HepG2 (cell line): Measurements from ENCODE around the gene CPLX1. TPM values are rescaled to one million over a fixed set of nuclear protein-coding genes. Genes with fewer than 3 reads are reported as not detected.

Source experiments
- ATAC-seq: fragments of 200-7000 bp; cut with Tn5 transposase; 3 replicates; pipeline ENCODE4 v1.9.1; 2020; ENCODE audit warnings: mild to moderate bottlenecking, moderate library complexity
- BruUV-seq: library from RNA; stranded (reverse); fragments of 400-500 nt; replicated peaks from 2 replicates; lab custom pipeline; 2021; lab: Mats Ljungman, UMichigan
- CTCF ChIA-PET: fragments of 300-600 bp; formaldehyde crosslinking; extraction: SDS; loops from one replicate; lab custom pipeline; 2021; ENCODE audit warnings: low total read pairs, inconsistent platforms, low intra/inter-chr PET ratio; lab: Yijun Ruan, JAX
- POLR2A ChIA-PET: fragments of 350-600 bp; sonication (Branson Sonifier 250); formaldehyde crosslinking; loops from one replicate; lab custom pipeline; 2020; ENCODE audit warnings: antibody characterized with exemption, inconsistent platforms; lab: Yijun Ruan, JAX
- DNase-seq: peaks from one replicate; pipeline ENCODE4 v3.0.0-alpha.2; 2015; ENCODE audit warnings: low spot score
- FAIRE-seq: peaks from 3 replicates; lab custom pipeline; 2011; peaks lifted over from hg19 to GRCh38; lab: Jason Lieb, UNC
- H2AFZ ChIP-seq: one replicate; pipeline ENCODE4 v1.6.1; 2011; ENCODE audit warnings: low read length, inconsistent platforms
- H3K27ac ChIP-seq: fragments of 300-600 bp; 3 replicates; pipeline ENCODE4 v1.8.0; 2011; ENCODE audit warnings: mixed run types, mild to moderate bottlenecking, mixed read lengths, low read length, inconsistent platforms; ENCODE audit not compliant: insufficient read depth; ENCODE audit errors: extremely low read length
- H3K27me3 ChIP-seq, 2 experiments: fragments of 200-600 bp in 1 of 2; 2 replicates in 1 of 2; 3 replicates in 1 of 2; pipeline versions ENCODE4 v1.6.0 to v1.8.0; 2011; ENCODE audit warnings: low read length in 2 of 2, mild to moderate bottlenecking in 2 of 2, moderate library complexity in 2 of 2, inconsistent platforms in 1 of 2; ENCODE audit not compliant: insufficient read depth in 2 of 2, control insufficient read depth in 1 of 2
- H3K36me3 ChIP-seq, 2 experiments: fragments of 200-600 bp in 1 of 2; replicated peaks in 1 of 2; 2 replicates in 1 of 2; 3 replicates in 1 of 2; pipeline versions ENCODE4 v1.5.1 to v1.8.0; 2011; ENCODE audit warnings: low read length in 2 of 2, inconsistent platforms in 1 of 2; ENCODE audit not compliant: insufficient read depth in 2 of 2, control insufficient read depth in 1 of 2
- H3K4me1 ChIP-seq: 2 replicates; pipeline ENCODE4 v1.5.1; 2012; ENCODE audit warnings: low read length, inconsistent platforms; ENCODE audit not compliant: insufficient read depth
- H3K4me2 ChIP-seq: 2 replicates; pipeline ENCODE4 v1.6.0; 2011; ENCODE audit warnings: low read depth, low read length, inconsistent platforms
- H3K4me3 ChIP-seq, 3 experiments: fragments of 200-600 bp in 1 of 3; sonication (generic), shearing (Covaris generic) in 1 of 3; replicated peaks in 1 of 3; 2 replicates each; pipeline ENCODE4 v1.5.1; 2011 to 2016; ENCODE audit warnings: low read length in 3 of 3, inconsistent platforms in 2 of 3, low read depth in 2 of 3, mild to moderate bottlenecking in 2 of 3, control low read depth in 1 of 3, mixed read lengths in 1 of 3; ENCODE audit not compliant: insufficient read depth in 1 of 3
- H3K79me2 ChIP-seq: one replicate; pipeline ENCODE4 v1.6.1; 2011; ENCODE audit warnings: low read length, inconsistent platforms; ENCODE audit not compliant: insufficient read depth
- H3K9ac ChIP-seq: 2 replicates; pipeline ENCODE4 v1.6.0; 2011; ENCODE audit warnings: mild to moderate bottlenecking, low read depth, low read length, inconsistent platforms; ENCODE audit not compliant: insufficient read depth
- H3K9me3 ChIP-seq: 2 replicates; pipeline ENCODE4 v1.5.1; 2012; ENCODE audit warnings: mild to moderate bottlenecking, low read length
- H4K20me1 ChIP-seq: 2 replicates; pipeline ENCODE4 v1.6.0; 2011; ENCODE audit warnings: inconsistent platforms, mild to moderate bottlenecking, low read length, moderate library complexity; ENCODE audit not compliant: insufficient read depth
- AGO2 ChIP-seq: fragments of 200-400 bp; formaldehyde crosslinking; optimal IDR thresholded peaks from 2 replicates; pipeline ENCODE3; 2017; ENCODE audit warnings: mild to moderate bottlenecking, low read depth, low read length, moderate library complexity
- NRL ChIP-seq: sonication (generic); formaldehyde crosslinking; IDR thresholded peaks from 2 replicates; pipeline ENCODE4 v1.5.0; 2020; ENCODE audit warnings: missing genetic modification reagents, mild to moderate bottlenecking, moderate library complexity, borderline replicate concordance
- PRDM15 ChIP-seq: sonication (generic); formaldehyde crosslinking; IDR thresholded peaks from 2 replicates; pipeline ENCODE4 v1.4.0; 2020; ENCODE audit warnings: missing genetic modification reagents
- SMARCE1 ChIP-seq: fragments of 450-650 bp; IDR thresholded peaks from 2 replicates; pipeline ENCODE4 v1.6.1; 2017; ENCODE audit warnings: borderline replicate concordance
- SUZ12 ChIP-seq: fragments of 150-350 bp; IDR thresholded peaks from 2 replicates; pipeline ENCODE4 v1.6.1; 2014; ENCODE audit warnings: low read depth, low read length
- ZNF441 ChIP-seq: sonication (generic); formaldehyde crosslinking; IDR thresholded peaks from 2 replicates; pipeline ENCODE4 v1.7.0; 2021; ENCODE audit warnings: missing genetic modification reagents, borderline replicate concordance
- ZNF609 ChIP-seq: sonication (generic); formaldehyde crosslinking; IDR thresholded peaks from 2 replicates; pipeline ENCODE4 v1.4.0; 2020; ENCODE audit warnings: mild to moderate bottlenecking, missing genetic modification reagents, borderline replicate concordance
- ZNF674 ChIP-seq: sonication (generic); formaldehyde crosslinking; IDR thresholded peaks from 2 replicates; pipeline ENCODE4 v1.5.0; 2020; ENCODE audit warnings: low read depth, mild to moderate bottlenecking, missing genetic modification reagents
- ZNF703 ChIP-seq: sonication (generic); formaldehyde crosslinking; IDR thresholded peaks from 2 replicates; pipeline ENCODE4 v1.5.1; 2020; ENCODE audit warnings: missing genetic modification reagents, mild to moderate bottlenecking, moderate library complexity, borderline replicate concordance
- WGBS: methylation state at CpG from one replicate; pipeline ENCODE4 v1.1.6; 2017; ENCODE audit warnings: low lambda C conversion rate; 5-methylcytosine and 5-hydroxymethylcytosine counted together
- in situ Hi-C: cut with HindIII; loops from 2 replicates; pipeline ENCODE4 v1.10.0; 2017; ENCODE audit warnings: low pct_unique_long_range_greater_than_20kb; ENCODE audit not compliant: extremely low pct_ligation_motif_present
- intact Hi-C: fragments of 100-400 bp; cut with micrococcal nuclease; formaldehyde crosslinking; loops from one replicate; pipeline ENCODE4 v1.10.0; 2022; ENCODE audit not compliant: unreplicated experiment
- polyA plus RNA-seq, 8 experiments: library from polyadenylated mRNA; depleted of rRNA in 3 of 8; stranded (reverse) in 7 of 8; unstranded in 1 of 8; fragments of >200 nt; fragmentation: Illumina TruSeq in 4 of 8; extraction: Trizol in 4 of 8; gene quantifications; 2 replicates each; pipeline versions ENCODE4 v1.2.1 to v1.2.3, GENCODE V29; 2011 to 2016; ENCODE audit warnings: low read depth in 4 of 8, missing spikeins in 1 of 8, mixed read lengths in 1 of 8; ENCODE audit not compliant: insufficient read depth in 1 of 8
- total RNA-seq, 5 experiments: library from RNA; depleted of rRNA; stranded (reverse); fragments of >200 nt; fragmentation: Illumina TruSeq; extraction: Trizol; gene quantifications; 2 replicates each; pipeline ENCODE4 v1.2.3, GENCODE V29; 2016; ENCODE audit warnings: low read depth in 1 of 5

CPLX1 gene
- total and polyA plus RNA-seq, 2 of the 13 experiments (the other 11 are each of a cell fraction or from before 2014, with no cell fraction given): 0.18 TPM

- 98% methylated on average over 10 of the region's 20 CpGs for WGBS
- Histone ChIP-seq H3K36me3 (peaks cover 13 to 28% of the 10 kb centered on the region in 2 experiments), H4K20me1 (no peaks in the 10 kb centered on the region), H3K27me3 (no peaks in the 10 kb centered on the region), H3K4me3 (no peak overlapping the region), H3K4me2 (no peak overlapping the region), H2AFZ (no peak overlapping the region), H3K9me3 (no peaks in the 10 kb centered on the region), H3K27ac (no peak overlapping the region), H3K79me2 (no peaks in the 10 kb centered on the region), H3K9ac (no peak overlapping the region), H3K4me1 (peaks cover 15% of the 10 kb centered on the region)
- in situ Hi-C loops (no loop called here), intact Hi-C loops (no loop called here)
- no TSS peak for BruUV-seq
- CTCF ChIA-PET: no interaction called here
- DNase-seq (no peak), ATAC-seq (no peak), FAIRE-seq (no peak)
- TF ChIP-seq AGO2: peak; percentile 28
- no peak for TF ChIP-seq SMARCE1
- POLR2A ChIA-PET: no interaction called here
These were observed 45.0 kb upstream of the CPLX1 start for GRCh38 chr4:870951-871350.

GRCh38 chr4:869776-870175, 43.8 kb upstream of the CPLX1 start:
- Histone ChIP-seq H3K4me1 (peaks cover 3% of the 10 kb centered on the region), H3K9ac (no peak overlapping the region), H3K79me2 (no peaks in the 10 kb centered on the region), H3K9me3 (no peaks in the 10 kb centered on the region), H3K4me3 (no peak overlapping the region), H3K36me3 (peaks cover 13 to 33% of the 10 kb centered on the region in 2 experiments), H3K27ac (no peak overlapping the region), H3K27me3 (no peaks in the 10 kb centered on the region), H2AFZ (no peak overlapping the region), H3K4me2 (no peak overlapping the region), H4K20me1 (no peaks in the 10 kb centered on the region)
- POLR2A ChIA-PET: no interaction called here
- DNase-seq: no peak
- WGBS: 95% methylated on average over 13 of the region's 15 CpGs
- no peak for FAIRE-seq
- intact Hi-C loops (no loop called here), in situ Hi-C loops (no loop called here)
- CTCF ChIA-PET: no interaction called here
- no TSS peak for BruUV-seq
- no peak for ATAC-seq
- TF ChIP-seq SUZ12 (no peak), NRL (no peak), ZNF674 (CRISPR knock-in tag) (no peak), ZNF441 (CRISPR knock-in tag) (no peak), PRDM15 (CRISPR knock-in tag) (no peak), ZNF609 (CRISPR knock-in tag) (no peak), ZNF703 (CRISPR knock-in tag) (no peak)
